CD8-positive, alpha-beta memory T cell (primary cell): ENCODE measurements around the gene CHMP2A. TPM values are rescaled to one million over a fixed set of nuclear protein-coding genes. Genes with fewer than 3 reads are reported as not detected.

Experiments
- polyA plus RNA-seq: library from polyadenylated mRNA; unstranded; fragments of 300-500 nt; fragmentation: Illumina TruSeq; gene quantifications from one replicate; pipeline ENCODE4 v1.2.3, GENCODE V29; 2021
- total RNA-seq, 2 experiments: library from RNA; stranded (reverse); gene quantifications; one replicate each; pipeline ENCODE4 v1.2.3, GENCODE V29; 2021

Gene CHMP2A
- total and polyA plus RNA-seq, 3 experiments from 2014 or later = 88.8 to 198 (median 89.7) TPM

Other genes with a start within 250 kb of the CHMP2A start
- gene ERVK3-1, start 249.7 kb downstream of the CHMP2A start, total RNA-seq = 100 to 1,000 TPM; 100 to 102 TPM
- 84.6 TPM for gene ERVK3-1, start 249.7 kb downstream of the CHMP2A start, polyA plus RNA-seq
- gene ZSCAN22, start 228.1 kb downstream of the CHMP2A start, total RNA-seq = 1 to 10 TPM; 5.3 to 5.7 TPM
- 2.7 TPM for gene ZSCAN22, start 228.1 kb downstream of the CHMP2A start, polyA plus RNA-seq
- gene A1BG, start 201.6 kb downstream of the CHMP2A start, total RNA-seq = 10 to 100 TPM; 16.8 to 18.1 TPM
- gene A1BG, start 201.6 kb downstream of the CHMP2A start, polyA plus RNA-seq = 70.8 TPM
- 1 to 10 TPM; 1.7 TPM for gene ZNF497, start 192.4 kb downstream of the CHMP2A start, total RNA-seq
- 1.0 TPM for gene ZNF497, start 192.4 kb downstream of the CHMP2A start, polyA plus RNA-seq
- 1 to 10 TPM; 1.8 to 2.3 TPM for gene ZNF837, start 174.1 kb downstream of the CHMP2A start, total RNA-seq
- 4.6 TPM for gene ZNF837, start 174.1 kb downstream of the CHMP2A start, polyA plus RNA-seq
- 1,000 to 10,000 TPM; 1,588 to 1,639 TPM for gene RPS5, start 167.8 kb downstream of the CHMP2A start, total RNA-seq
- gene RPS5, start 167.8 kb downstream of the CHMP2A start, polyA plus RNA-seq = 1,069 TPM
- gene RNF225, start 159.4 kb downstream of the CHMP2A start, total RNA-seq = under 1 TPM; 0.28 to 0.78 TPM
- not detected for gene RNF225, start 159.4 kb downstream of the CHMP2A start, polyA plus RNA-seq
- 10 to 100 TPM; 20.9 to 22.6 TPM for gene ZNF584, start 146.5 kb downstream of the CHMP2A start, total RNA-seq
- 7.5 TPM for gene ZNF584, start 146.5 kb downstream of the CHMP2A start, polyA plus RNA-seq
- gene ZNF132, start 115.0 kb downstream of the CHMP2A start, total RNA-seq = 1 to 10 TPM; 4.9 to 5.2 TPM
- 0.97 TPM for gene ZNF132, start 115.0 kb downstream of the CHMP2A start, polyA plus RNA-seq
- 10 to 100 TPM; 11.3 TPM for gene ZNF324B, start 103.5 kb downstream of the CHMP2A start, total RNA-seq
- 2.9 TPM for gene ZNF324B, start 103.5 kb downstream of the CHMP2A start, polyA plus RNA-seq
- 10 to 100 TPM; 19.8 to 21.0 TPM for gene ZNF324, start 88.0 kb downstream of the CHMP2A start, total RNA-seq
- gene ZNF324, start 88.0 kb downstream of the CHMP2A start, polyA plus RNA-seq = 13.9 TPM
- gene ZNF446, start 78.8 kb downstream of the CHMP2A start, total RNA-seq = 1 to 10 TPM; 5.9 to 7.2 TPM
- 3.8 TPM for gene ZNF446, start 78.8 kb downstream of the CHMP2A start, polyA plus RNA-seq
- 10 to 100 TPM; 16.1 to 19.1 TPM for gene SLC27A5, start 43.1 kb downstream of the CHMP2A start, total RNA-seq
- gene SLC27A5, start 43.1 kb downstream of the CHMP2A start, polyA plus RNA-seq = 25.9 TPM
- 10 to 100 TPM; 15.0 to 16.1 TPM for gene ZBTB45, start 35.3 kb downstream of the CHMP2A start, total RNA-seq
- 4.8 TPM for gene ZBTB45, start 35.3 kb downstream of the CHMP2A start, polyA plus RNA-seq
- gene TRIM28, start 11.0 kb downstream of the CHMP2A start, total RNA-seq = 100 to 1,000 TPM; 705 to 715 TPM
- 57.5 TPM for gene TRIM28, start 11.0 kb downstream of the CHMP2A start, polyA plus RNA-seq
- 100 to 1,000 TPM; 182 to 191 TPM for gene UBE2M, start 3.5 kb upstream of the CHMP2A start, total RNA-seq
- 22.5 TPM for gene UBE2M, start 3.5 kb upstream of the CHMP2A start, polyA plus RNA-seq
- 10 to 100 TPM; 14.0 to 14.8 TPM for gene MZF1, start 18.2 kb upstream of the CHMP2A start, total RNA-seq
- gene MZF1, start 18.2 kb upstream of the CHMP2A start, polyA plus RNA-seq = 10.3 TPM